Stimulated activated CD4-positive, alpha-beta T cell treated with anti-CD3 and anti-CD28 coated beads, TNF-alpha, amount 100 ng/mL, for 1 hour (primary cell): ENCODE results near the gene UBE2E3.
"Not testable (repeated sequence)": the region's sequence is repeated elsewhere in the genome, so short reads cannot be mapped to it uniquely, and the experiment has no call there.

Source experiments
- DNase-seq, 3 donors: peaks; one replicate each; pipeline ENCODE4 v3.0.0-alpha.2; 2020; ENCODE audit warnings: low read depth in 3 of 3, low spot score in 1 of 3

The UBE2E3 gene

DNA sequence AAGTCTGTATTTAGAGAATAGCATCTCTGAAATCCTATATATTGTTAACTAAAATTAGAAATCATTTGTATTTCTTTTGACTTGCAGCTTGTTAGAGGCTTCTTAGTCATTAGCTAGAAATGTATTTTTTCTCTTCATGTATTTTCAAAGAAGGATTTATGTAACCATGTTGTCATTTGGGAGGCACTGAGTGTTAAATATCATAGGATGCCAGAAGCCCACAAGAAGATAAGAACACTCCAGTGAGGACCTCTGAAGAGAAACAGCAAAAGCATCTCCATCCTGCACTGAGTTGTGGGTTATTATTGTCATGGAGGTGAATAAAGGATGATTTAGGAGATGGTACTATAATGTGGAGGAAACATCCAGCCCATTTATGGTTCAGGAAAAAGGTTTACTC is 93.5 kb downstream of the UBE2E3 start:
- DNase-seq, result no peak

DNA sequence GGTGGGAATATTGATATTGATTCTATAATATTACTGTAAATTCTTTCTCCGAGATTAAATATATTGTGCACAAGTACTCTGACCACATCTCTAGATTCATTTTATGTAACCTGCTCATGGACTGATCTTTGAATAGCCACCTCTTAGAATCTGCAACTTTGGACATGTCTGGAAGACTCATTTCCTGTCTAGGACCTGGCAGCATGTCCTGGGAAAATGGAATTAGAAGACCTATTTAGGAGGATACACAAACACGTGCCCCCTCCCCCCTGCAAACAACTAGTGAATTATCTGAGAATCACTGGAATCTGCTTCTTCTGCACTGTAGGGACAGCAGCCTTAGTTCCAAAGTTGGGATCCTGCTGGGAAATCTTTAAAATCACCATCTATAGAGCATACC is 94.1 kb downstream of the UBE2E3 start:
- DNase-seq, result no peak

DNA sequence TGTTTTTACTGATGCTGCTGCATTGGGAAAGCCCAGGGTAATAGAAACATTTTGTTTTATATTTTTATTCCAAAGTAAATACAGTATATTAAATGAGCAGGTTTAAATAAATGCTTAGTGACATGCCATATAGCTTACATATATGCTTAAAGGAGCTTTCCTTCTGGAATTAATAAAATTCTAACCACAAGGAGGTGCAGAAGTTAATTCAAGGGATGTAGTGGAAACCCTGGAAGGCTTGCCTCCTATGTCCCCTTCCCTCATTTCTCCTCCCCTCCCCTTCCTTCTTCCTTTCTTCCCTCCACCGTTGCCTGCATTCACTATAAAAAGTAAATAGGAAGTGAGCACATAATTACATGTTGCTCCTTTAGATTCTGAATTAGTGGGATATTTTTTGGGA is 96.3 kb downstream of the UBE2E3 start:
- no peak for DNase-seq

DNA sequence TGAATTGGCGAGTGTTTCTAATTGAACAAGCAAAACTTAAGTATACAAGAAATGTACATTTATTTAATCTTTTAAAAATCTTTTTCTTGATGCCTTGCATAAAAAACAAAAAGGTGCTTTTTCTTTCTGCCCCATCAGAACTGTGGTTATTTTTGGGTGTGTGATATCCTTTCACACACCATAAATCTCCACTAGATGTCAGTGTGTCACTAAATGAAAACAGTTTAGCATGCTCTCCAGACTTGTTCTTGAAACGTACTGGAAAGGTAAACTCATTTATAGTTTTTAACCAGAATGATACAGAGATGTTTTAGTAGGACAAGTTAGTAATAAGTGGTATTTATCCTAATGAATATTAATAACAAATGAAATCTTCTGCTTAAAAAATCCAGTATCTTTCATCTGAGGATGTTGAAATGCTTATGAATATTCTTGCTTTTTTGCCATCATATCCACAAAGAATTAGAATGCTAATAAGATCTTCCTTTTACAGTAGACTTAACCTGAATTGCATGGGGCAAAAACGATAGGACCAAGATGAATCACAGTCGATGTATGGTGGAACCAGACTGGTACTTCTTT is 96.8 kb downstream of the UBE2E3 start:
- no peak for DNase-seq

DNA sequence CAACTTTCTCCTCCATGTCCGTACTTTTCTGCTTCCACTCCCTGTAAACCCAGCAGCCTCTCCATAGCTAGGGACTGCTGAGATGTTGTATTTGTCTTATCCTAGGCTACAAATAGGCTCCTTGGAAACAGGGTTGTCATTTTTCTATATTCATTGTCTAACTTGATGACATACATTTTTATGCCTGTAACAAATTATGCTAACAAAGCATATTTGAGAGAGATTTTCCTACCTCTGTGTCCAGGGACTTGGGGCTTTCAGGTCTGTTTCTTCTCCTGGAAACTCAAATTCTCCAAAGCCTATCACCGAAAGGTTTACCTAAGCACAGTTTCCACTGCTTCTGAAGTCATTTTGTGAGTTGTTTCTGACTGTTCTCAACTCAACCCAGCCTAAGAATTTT is 102.7 kb downstream of the UBE2E3 start:
- DNase-seq, result no peak

DNA sequence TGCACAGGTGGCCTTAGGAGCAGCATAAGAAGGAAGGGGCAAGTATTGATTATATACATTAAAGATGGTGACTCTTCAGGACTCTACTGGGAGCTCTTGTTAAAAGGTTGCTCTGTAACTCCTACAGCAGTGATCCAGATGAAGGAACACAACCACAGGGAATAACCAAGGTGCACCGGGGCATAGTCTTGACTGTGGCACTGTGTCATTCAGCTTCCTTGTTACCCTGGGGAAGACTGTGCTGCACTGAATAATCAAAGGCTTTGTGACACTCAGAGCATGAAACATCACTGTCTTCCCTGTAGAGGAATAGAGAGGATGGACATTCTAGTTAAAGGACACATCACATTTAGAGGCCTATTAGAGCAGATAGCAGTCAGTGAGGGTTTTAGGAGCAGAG is 105.3 kb downstream of the UBE2E3 start:
- no peak for DNase-seq

DNA sequence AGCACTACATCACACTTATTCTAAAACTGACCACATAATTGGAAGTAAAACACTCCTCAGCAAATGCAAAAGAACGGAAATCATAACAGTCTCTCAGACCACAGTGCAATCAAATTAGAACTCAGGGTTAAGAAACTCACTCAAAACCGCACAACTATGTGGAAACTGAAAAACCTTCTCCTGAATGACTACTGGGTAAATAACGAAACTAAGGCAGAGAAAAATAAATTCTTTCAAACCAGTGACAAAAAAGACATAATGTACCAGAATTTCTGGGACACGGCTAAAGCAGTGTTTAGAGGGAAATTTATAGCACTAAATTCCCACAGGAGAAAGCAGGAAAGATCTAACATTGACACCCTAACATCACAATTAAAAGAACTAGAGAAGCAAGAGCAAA is 111.5 kb downstream of the UBE2E3 start:
- not testable (repeated sequence) for DNase-seq

DNA sequence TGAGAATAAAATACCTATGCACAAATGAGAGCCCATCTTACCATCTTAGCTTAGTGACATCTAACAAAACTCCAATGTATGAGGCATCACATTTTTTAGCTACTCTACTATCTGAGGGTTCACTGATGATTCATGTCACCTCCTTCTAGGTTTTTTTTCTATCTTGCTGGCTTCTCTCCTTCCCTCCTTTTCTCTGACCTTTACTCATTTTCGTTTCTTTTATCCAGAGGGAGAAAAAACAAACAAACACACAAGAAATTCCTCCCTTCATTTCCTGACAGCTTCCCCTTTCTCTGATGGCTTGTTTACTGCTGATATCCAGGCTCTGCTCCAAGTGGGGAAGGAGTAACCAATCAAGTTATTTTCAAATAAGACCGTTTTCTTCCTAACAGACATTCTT is 115.1 kb downstream of the UBE2E3 start:
- DNase-seq, result no peak

DNA sequence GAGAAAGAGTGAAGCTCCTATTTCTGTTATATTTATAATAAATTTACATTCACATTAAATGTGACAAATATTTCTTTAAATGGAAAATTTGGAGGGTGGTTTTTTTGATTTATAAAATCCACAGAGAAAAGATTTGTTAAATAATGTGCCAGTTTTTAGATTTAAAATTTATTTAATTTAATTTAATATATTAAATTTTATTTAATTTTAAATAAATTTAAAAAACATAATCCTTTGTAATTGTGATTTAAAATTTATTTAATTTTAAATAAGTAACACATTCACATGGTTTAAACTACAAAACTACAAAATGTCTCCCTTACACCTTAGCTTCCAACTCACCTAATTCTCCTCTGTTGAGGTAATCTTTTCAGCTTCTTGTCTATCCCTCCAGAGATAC is 123.3 kb downstream of the UBE2E3 start:
- no peak for DNase-seq

DNA sequence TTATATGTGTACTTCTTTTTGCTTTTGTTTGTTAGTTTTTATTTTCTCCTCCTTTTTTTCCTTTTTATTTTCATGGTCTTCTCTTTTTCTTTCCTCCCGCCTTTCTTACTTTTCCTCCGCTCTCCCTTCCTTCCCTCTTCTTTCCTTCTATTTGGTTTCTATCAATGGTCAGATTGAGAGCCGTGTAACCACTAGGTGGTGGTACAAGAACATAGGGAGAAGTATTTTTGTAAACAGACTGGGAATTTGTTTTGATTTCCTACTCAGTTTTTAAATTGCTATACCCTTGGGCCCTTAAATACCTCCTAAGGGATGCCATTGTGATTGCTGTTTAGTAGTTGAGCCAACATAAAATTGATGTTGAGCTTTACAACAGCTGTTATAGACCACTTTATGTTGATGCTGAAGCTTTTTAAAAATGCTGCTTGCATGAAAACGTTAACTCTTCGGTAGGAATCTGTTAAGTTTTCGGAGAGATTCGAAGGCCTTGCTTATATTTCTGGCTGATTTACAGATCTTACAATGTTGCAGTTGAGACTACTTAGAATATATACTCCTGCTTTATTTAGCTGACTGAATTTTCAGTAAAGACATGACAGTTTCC is 124.2 kb downstream of the UBE2E3 start:
- no peak for DNase-seq

DNA sequence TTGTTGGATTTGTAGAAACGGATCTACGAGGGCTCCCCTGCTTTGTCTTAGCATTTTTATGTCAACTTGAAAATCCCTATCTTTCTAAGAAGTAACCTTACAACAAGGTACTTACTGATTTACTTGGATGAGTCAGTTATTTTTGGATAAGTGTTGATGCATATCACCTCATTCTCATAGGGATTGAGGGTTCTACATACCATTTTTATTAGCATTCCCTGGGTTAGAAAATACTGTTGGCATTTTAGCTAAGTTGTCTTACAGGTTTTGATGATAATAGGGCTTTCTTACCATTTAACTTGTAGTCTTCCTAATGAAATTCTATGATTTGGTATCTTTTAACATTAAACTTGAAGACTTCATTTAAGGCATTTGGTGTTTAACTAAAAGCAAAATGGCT is 125.2 kb downstream of the UBE2E3 start:
- DNase-seq, result no peak

DNA sequence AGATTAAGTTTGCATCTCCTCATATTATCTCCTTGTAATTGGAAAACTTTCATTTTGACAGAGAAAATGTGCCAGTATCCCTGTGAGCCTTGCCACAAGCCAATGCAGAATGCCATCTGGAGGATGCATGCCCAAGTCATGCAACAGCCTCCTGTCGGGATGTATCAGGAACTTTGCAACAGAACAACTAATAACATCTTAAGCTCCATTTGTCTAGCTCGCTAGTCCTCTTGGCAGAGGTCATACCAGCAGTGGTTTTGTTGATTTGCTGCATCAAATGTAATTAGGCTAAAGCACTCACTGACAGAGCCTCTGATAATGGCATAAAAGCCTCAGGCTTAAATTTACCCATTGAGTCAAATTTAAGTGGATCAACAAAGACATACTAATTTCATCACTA is 125.8 kb downstream of the UBE2E3 start:
- no peak for DNase-seq

DNA sequence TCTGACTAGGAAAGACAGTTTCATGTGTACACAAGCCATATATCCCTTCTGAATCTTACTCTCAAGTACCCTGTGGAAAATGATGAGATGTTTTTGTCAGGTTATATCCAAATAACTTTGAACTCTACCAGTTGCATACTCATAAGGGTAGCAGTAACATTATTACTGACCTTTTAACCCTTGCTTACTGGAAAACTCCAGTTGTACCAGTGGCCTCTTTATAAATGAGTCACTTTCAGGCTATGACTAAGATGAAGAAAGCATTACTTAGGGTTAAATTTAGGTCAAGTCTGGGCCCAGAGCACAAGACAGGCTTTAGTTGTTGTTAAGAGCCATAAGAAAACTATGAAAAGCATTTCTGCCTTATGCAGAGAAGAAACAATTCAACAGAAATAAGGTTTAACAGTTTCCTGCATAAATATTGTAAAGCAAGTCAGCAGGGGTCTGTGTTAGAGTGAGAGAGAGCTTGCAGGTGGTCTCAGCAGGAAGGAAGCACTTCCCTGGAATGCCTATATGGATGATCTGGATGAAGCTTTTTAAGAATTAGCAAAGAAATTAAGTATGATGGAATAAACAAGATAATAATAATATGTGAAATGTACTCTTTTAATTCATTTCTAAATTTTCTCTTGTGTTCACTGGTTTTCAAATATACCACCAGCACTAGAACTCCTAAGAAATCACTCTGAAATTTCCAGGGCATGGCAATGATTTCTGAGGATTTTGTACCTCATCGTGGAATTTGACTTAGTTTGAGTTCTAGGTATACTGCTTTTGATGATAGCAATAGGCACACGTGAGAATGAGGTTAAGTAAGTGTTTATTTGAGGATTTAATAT is 126.6 kb downstream of the UBE2E3 start:
- DNase-seq, result no peak

DNA sequence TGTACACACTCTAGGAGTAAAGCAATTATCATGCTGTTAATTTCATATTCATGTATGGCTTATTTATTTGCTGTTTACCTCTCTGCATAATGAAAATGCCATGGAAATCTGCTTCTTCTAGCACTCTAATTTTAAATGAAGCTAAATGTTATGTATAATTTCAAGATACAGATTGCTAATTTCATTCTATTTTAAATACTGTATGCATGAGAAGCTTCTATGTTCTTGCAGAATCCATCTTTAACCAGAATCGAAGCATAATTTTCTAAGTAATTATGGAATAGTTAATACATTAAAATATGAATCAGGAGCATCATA is 127.2 kb downstream of the UBE2E3 start:
- DNase-seq, result no peak

DNA sequence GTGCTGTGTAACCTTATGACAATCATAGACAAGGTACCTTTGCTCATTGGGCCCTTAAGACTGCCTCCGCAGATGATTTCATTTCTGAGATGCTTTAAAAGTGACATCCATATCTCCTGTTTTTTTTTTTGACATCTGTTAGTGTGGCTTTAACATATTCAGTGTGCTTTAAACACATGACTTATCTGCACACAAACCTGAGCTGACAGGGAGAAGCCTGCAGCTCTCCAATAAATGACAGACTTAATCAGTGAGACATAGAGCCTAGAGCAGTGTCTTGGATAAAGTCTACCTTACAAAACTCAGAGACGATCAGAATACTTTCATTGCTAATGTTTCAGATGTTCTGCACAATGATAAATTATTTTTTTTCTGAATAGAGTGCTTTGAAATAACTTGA is 130.7 kb downstream of the UBE2E3 start:
- no peak for DNase-seq

DNA sequence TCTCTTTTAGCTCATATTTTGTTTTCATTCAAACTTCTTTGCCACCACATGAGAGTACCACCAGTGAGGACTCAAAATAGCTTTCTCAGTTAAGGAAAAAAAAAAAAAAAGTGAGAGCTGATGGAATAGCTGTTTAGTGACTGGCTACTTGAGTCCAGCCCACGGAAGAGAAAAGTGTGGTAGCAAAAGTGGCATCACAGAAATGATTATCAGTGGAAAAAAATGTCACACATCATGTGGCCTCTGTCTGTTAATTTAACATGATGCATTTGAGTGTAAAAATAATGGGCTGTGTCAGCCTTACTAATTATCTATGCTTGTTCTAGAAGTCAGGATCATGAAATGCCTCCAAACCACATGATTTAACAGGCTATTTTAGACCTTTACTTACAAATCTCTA is 132.5 kb downstream of the UBE2E3 start:
- DNase-seq, result no peak
